Forelimb muscle (tissue), 1 donor: ENCODE results near the gene FBXL7. TPM values are rescaled to one million over a fixed set of nuclear protein-coding genes. Genes with fewer than 3 reads are reported as not detected.

Experiments
- DNase-seq: peaks from one replicate; pipeline ENCODE4 v3.0.0-alpha.2; 2013; ENCODE audit warnings: low read depth
- polyA plus RNA-seq: library from polyadenylated mRNA; unstranded; fragments of 120-200 nt; gene quantifications from one replicate; pipeline ENCODE4 v1.2.1, GENCODE V29; 2013; ENCODE audit not compliant: insufficient read length

Gene FBXL7
- polyA plus RNA-seq, 1 donor, result 20.0 TPM

GRCh38 chr5:15501091-15501791 lies 1.3 kb downstream of the FBXL7 start:
- DNase-seq, result no peak

DNA sequence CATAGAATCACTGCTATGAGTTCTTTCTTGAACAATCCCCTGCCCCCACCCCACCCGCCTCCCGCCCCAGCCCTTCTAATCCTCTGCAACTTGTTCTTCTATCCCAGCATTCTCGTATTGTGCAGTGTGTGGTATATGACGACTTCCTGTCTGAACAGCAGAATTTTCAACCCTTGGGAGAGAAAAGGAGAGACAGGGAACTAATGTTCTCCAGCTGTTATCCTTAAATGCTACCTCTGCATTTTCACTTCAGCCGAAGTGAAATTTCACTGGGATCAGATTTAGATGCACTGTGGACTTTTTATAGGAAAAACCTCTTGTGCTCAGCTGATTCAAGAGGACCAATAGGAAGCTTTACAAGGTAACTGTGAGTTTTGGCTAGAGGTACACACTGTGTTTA lies 2.2 kb downstream of the FBXL7 start:
- no peak for DNase-seq

GRCh38 chr5:15506146-15506545 lies 6.2 kb downstream of the FBXL7 start:
- no peak for DNase-seq

DNA sequence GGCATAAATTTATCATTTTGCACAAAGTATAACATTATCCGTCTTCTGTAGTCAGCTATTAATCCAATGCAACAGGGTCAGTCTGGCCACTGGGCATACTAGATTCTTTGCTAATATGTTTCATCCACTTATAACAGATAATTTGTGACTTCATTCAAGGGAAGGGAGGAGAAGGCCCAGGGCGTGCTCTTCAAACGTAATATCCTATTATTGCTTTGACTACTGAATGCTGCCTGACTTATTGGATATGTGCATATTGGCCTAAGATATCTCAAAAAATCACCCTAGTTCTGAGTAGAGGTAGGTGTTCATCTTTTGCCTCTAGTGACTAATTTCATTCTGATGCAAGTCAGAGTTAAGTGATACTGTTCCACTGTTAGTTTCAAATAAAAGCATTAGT lies 6.9 kb downstream of the FBXL7 start:
- no peak for DNase-seq

DNA sequence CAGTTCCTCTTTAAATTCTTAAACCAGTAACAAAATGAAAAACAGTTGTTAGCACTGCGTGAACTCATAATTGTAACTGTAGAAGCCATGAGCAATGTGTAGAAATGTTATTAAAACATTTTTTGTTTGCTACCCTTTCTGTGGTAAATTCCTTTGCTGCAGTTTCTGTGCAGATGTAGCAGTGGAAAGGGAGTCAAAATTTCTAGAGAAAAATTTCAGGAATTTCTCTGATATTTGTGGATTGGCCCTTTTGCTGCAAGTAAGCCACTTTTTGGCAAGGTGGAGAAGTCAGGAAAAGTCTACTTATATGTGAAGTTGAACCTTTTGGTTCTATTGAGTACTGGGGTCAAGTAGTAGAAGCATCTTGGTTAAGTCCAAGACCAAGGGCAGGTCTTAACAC lies 10.1 kb downstream of the FBXL7 start:
- DNase-seq, result no peak

DNA sequence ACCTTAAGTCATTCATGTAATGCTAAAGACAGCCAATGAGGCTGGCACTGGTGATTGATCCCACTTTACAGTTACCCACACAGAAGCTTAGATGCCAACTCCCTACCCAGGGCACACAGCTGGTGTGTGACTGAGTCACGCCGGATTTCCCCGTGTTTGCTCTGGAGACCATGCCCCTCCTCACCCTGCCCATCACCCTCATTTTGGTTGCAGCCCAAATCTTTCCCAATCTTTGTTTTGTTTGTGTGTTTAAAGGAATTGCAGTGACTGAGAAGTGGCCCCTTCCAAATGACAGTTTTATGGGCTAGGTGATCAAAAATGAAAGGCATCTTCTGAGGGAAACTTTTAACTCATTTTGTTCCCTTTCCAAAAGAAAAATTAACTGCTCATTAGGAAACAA lies 10.9 kb downstream of the FBXL7 start:
- no peak for DNase-seq

DNA sequence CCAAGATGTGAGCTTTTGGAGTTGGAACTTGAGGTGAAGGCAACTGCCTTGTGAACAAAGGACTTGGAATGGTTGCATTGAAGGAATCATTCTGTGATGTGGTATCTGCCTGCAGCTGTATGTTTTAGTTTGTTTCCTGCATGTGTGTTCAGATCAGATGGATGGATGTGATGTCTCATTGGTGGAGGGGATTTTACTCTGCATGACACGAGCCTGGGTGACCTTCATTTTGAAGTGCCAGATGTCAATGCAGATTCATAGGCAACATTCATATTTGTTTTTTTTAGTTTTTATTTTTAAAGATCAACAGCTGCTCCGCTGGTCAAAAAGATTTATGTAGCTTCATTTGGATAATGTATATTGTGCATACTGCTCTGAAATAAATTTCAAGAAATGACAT lies 13.5 kb downstream of the FBXL7 start:
- DNase-seq, result no peak

DNA sequence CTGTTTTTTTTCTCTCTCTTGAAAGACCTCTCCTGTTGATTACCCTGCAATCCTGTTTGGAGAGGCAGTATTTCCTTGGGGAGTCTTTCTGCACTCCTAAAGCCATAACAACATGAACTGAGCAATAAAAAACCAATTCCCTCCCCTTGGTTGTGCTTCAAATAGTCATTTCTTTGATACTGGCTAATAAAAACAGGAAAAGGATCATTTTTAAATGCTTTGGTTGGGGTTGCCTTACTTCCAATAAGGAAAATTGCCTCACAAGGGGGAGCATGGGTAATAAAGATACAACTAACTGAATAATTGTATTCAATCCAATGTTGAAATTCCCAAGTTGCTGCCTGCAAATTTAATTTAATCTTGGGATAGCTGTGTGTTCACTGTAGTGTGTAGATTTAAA lies 13.9 kb downstream of the FBXL7 start:
- no peak for DNase-seq

GRCh38 chr5:15515229-15515628 lies 15.2 kb downstream of the FBXL7 start:
- DNase-seq, result no peak

GRCh38 chr5:15516486-15516885 lies 16.5 kb downstream of the FBXL7 start:
- DNase-seq, result no peak

DNA sequence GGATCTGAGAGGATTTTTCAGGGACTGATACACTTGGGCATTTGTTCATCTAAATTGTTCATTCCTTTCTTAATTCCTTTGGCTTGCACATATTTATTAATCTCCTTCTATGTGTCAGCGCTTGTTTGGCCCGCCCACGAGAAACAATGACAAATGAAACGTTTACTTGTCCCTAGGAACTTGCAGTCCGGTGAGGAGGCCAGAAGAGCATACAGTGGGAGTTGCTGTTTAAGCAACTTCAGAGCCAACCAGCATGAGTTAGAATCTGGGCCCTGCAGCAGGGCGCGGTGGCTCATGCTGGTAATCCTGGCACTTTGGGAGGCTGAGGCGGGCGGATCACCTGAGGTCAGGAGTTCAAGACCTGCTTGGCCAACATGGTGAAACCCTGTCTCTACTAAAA lies 18.8 kb downstream of the FBXL7 start:
- no peak for DNase-seq

GRCh38 chr5:15520856-15521255 lies 20.9 kb downstream of the FBXL7 start:
- no peak for DNase-seq

DNA sequence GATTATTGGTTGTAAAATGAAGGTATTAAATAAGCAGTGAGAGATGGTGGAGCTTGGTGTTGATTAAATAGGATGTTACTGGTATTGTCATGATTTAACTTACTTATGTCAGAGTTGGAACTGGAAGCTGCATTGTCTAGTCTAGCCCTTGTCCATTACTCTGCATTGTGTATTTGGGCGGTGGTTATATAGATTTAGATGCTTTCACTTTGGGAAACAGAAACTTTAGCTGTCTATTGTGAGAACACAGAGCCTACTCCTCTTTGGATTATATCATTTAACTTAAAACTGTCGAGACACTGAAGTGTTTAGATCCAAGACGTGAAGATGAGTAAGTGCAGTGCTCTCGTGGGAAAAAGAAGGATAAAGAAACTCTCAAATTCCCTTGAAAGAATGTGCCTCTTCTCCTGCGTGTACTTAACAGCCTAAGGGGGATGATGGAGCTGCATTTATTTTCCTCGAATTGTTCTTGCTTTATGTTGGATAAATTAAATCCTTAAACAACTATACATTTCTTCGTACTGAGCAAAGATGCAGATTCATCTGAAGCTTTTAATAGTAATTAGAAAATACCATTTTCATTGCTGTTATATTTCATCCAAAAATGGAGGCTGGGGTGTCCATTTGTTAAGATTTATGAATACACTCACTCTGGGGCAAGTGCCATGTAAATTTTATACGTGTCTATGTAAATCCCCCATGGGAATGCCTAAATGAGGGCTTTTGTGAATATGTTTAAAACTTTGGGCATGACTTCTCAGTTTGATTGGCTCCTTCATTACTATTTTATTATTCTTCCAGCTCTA lies 21.6 kb downstream of the FBXL7 start:
- DNase-seq, result no peak

- no peak for DNase-seq
These were observed 22.2 kb downstream of the FBXL7 start for GRCh38 chr5:15522187-15522520.

DNA sequence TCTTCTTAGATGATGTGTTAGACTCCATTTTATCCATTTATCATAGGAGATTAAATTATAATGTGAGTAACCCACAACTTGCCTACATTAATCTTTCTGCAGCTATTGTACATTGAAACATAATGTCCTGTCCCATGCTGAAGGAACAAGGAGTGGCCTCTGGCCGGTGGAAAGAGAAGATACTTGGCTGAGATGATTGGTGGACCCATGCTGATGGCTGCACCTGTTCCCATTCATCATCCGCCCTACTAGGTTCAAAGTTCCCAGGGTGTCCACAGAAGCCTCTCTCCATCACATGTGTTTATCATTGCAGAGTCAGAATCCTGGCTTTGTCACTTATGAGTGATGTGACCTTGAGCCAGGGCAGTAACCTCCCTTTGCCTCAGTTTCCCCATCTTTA lies 24.7 kb downstream of the FBXL7 start:
- DNase-seq, result no peak

DNA sequence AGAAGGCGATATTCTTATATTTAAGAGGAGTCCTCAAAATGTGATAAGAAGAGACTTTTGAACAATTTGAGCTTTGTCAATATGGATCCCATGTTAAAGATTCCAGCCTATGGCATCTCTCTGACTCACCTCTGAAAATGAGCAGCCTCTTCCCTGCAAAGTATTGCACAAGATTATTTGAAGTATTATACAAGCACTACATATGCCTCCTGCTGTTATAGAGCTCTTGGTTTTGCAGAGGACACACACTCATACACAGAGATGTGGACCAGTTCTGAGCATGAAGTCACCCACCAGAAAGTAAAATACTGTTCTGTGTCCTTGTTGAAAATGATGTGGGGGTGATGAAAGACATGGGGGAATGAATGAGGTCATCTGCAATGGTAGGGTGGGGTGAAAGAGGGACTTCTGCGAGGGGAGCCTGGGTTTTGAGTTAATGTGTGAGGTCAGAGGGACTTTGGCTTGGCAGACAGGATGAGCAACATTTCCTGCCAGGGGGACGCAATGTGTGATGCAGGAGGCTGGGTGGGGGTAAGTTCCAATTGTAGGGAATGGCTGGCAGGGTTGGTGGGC lies 25.8 kb downstream of the FBXL7 start:
- DNase-seq, result no peak

DNA sequence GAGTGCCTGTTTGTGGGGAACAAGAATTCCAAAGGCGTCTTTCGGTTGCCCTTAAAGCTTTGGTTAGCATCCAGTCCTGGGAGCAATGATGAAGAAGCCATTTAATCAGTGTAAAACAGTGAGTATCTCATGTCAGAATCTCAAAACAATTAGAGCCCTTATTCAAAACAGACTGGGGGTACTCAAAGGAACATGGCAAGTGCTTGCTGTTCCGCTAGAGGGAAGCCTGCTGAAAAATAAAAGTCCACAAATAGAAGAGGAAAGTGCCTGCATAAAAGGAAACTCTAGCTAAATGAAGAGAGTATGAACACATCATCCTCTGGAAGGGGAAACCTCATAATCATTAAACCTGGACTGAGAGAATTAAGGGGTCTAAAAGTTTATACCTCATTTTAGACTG lies 26.4 kb downstream of the FBXL7 start:
- DNase-seq, result no peak

DNA sequence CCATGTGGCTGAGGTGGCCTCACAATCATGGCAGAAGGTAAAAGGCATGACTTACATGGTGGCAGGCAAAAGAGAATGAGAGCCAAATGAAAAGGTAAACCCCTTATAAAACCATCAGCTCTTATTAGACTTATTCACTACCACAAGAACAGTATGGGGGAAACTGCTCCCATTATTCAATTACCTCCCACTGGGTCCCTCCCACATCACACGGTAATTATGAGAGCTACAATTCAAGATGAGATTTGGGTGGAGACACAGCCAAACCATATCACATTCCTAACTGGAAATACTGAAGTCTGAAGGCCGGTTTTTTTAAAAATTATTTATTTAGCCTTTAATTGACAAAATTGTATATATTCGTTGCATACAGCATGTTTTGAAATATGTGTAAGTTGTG lies 28.5 kb downstream of the FBXL7 start:
- DNase-seq, result no peak

GRCh38 chr5:15529013-15529412 lies 29.0 kb downstream of the FBXL7 start:
- no peak for DNase-seq

DNA sequence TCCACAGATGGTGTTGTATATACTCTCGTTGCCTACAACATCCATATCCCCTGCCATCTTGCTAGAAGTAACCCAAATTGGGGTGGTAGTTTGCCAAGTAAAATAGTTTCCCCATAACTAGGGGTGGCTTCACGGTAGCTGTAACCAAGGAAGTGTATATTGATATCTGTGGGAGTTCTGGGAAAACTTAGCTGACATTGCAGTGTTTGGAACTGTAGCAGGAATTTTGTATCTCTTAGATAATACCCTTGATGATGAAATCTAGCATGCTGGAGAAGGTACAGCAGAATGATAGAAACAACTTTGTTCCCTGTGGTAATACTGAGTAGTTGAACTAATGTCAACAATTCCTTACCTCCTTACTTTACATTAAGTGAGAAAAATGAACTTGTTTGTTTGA lies 29.8 kb downstream of the FBXL7 start:
- no peak for DNase-seq

GRCh38 chr5:15533129-15533893 lies 33.3 kb downstream of the FBXL7 start:
- DNase-seq, result no peak

GRCh38 chr5:15535938-15536337 lies 36.0 kb downstream of the FBXL7 start:
- DNase-seq, result no peak

DNA sequence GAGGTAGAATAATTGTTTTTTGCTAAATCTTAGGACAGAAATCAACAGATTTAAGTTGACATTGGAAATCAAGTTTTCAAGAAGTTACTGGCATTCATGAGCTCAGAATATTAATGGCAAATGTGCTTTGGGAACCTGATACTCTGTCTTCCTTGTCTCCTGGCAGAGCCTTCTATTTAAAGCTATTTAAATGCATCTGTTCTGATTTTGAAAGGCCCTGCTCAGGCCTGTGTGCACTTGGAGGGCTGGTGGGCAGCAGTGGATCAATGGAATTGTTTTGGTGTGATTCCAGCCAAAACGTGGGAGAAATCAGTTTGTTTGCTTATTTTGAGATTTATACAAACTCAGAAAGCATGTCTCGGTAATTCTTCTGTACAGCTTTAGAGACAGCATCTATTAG lies 38.5 kb downstream of the FBXL7 start:
- DNase-seq, result no peak
